Neutrophil (primary cell): ENCODE data around the gene FPR1.
"Not testable (repeated sequence)": the region's sequence is repeated elsewhere in the genome, so short reads cannot be mapped to it uniquely, and the experiment has no call there.

ENCODE experiments used
- H3K27ac ChIP-seq: fragments of 200-600 bp; sonication (generic); 2 replicates; pipeline ENCODE4 v1.5.1; 2016; ENCODE audit warnings: mild to moderate bottlenecking, moderate library complexity
- H3K27me3 ChIP-seq: fragments of 200-600 bp; sonication (generic); 2 replicates; pipeline ENCODE4 v1.6.0; 2016; ENCODE audit warnings: mild to moderate bottlenecking
- H3K36me3 ChIP-seq: fragments of 200-600 bp; sonication (generic); 2 replicates; pipeline ENCODE4 v1.5.1; 2017
- H3K4me1 ChIP-seq, 2 experiments: fragments of 200-600 bp in 1 of 2; sonication (generic) in 1 of 2; 1 replicate in 1 of 2; 2 replicates in 1 of 2; pipeline versions ENCODE4 v1.5.1 to v1.6.1; 2013 to 2016; ENCODE audit warnings: low read depth in 1 of 2, low read length in 1 of 2, mild to moderate bottlenecking in 1 of 2, moderate library complexity in 1 of 2; ENCODE audit not compliant: control insufficient read depth in 1 of 2, insufficient read depth in 1 of 2
- H3K4me3 ChIP-seq, 2 experiments: fragments of 200-600 bp in 1 of 2; sonication (generic) in 1 of 2; 1 replicate in 1 of 2; 2 replicates in 1 of 2; pipeline ENCODE4 v1.5.1; 2013 to 2016; ENCODE audit warnings: low read depth in 1 of 2, low read length in 1 of 2, mild to moderate bottlenecking in 1 of 2, moderate library complexity in 1 of 2
- H3K9me3 ChIP-seq: fragments of 200-600 bp; sonication (generic); 2 replicates; pipeline ENCODE4 v1.5.1; 2016
- TF ChIP-seq, protein P1 (sequence below): fragments of 200-600 bp; sonication (generic); IDR thresholded peaks from 2 replicates; pipeline ENCODE4 v1.5.1; 2016; ENCODE audit warnings: antibody characterized with exemption

FPR1 gene

DNA sequence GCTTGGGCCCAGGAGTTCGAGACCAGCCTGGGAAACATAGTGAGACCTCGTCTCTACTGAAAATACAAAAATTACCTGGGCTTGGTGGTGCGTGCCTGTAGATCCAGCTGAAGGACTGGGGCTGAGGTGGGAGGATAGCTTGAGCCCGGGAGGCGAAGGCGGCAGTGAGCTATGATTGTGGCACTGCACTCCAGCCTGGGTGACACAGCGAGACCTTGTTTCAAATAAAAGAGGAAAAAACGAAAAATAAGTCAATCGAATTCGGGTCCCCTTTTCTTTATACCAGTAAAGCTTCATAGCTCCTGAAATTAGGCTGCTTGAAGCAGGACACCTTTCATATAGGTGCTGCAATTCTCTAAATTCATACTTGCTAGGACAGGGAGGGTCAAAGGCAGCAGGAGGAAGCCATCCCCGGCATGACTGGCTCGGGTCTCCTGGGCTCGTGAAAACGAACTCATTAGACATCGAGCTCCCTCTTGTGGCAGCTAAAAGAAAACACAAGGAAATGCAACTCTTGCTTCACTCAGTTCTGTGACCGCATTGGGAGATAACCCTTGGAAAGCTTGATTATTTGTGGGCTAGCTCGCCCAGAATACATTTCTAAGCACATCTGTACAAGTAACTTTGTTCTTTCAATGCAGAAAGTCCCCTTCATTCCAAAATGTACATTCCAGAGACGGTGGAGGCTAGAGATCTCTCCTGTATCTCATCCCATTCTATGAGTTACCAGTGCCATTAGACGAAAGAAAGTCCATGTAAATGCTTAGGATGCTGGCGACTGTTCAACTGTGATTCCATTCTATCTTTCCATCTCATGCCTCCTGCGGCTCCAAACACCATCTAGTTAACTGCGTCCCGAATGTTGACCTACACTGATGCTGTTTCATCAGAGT is 26.1 kb upstream of the FPR1 start:
- Histone ChIP-seq H3K36me3 (no peaks in the 10 kb centered on the region), H3K4me1 (peaks cover 74 to 93% of the 10 kb centered on the region in 2 experiments)

DNA sequence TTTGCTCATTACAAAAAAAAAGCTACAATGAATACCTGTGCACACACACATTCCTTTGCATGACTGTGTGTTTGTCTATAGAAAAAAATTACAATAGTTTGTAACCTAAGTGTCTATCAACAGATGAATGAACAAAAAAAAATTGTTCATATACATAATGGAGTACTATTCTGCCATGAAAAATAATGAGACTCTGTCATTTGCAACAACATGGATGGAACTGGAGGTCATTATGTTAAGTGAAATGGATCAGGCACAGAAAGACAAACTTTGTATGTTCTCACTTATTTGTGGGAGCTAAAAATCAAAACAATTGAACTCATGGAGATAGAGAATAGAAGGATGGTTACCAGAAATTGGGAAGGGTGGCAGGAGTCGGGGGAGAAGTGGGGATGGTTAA is 24.9 kb upstream of the FPR1 start:
- H3K27me3 ChIP-seq, H3K9me3 ChIP-seq, H3K4me3 ChIP-seq, H3K36me3 ChIP-seq: not testable (repeated sequence)
- Histone ChIP-seq H3K27ac (peak overlapping the region; percentile 99), H3K4me1 (peaks cover 74 to 93% of the 10 kb centered on the region in 2 experiments)

More for the DNA sequence above, 26.1 kb upstream of the FPR1 start:
- Histone ChIP-seq H3K27me3 (no peaks in the 10 kb centered on the region), H3K4me3 (peak overlapping the region; percentile 12 to 37), H3K9me3 (peaks cover 4% of the 10 kb centered on the region), H3K27ac (peak overlapping the region; percentile 99)
- TF ChIP-seq, protein P1, sequence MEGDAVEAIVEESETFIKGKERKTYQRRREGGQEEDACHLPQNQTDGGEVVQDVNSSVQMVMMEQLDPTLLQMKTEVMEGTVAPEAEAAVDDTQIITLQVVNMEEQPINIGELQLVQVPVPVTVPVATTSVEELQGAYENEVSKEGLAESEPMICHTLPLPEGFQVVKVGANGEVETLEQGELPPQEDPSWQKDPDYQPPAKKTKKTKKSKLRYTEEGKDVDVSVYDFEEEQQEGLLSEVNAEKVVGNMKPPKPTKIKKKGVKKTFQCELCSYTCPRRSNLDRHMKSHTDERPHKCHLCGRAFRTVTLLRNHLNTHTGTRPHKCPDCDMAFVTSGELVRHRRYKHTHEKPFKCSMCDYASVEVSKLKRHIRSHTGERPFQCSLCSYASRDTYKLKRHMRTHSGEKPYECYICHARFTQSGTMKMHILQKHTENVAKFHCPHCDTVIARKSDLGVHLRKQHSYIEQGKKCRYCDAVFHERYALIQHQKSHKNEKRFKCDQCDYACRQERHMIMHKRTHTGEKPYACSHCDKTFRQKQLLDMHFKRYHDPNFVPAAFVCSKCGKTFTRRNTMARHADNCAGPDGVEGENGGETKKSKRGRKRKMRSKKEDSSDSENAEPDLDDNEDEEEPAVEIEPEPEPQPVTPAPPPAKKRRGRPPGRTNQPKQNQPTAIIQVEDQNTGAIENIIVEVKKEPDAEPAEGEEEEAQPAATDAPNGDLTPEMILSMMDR, result peak; percentile 91

DNA sequence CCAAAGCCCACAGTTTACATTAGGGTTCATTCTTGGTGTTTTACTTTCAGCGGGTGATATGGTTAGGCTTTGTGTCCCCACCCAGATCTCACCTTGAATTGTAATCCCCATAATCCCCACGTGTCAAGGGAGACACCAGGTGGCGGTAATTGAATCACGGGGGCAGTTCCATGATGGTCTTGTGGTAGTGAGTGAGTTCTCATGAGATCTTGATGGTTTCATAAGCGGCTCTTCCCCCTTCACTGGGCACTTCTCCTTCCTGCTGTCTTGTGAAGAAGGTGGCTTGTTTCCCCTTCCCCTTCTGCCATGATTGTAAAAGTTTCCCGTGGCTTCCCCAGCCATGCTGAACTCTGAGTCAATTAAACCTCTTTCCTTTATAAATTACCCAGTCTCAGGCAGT is 21.3 kb upstream of the FPR1 start:
- H3K4me3 ChIP-seq, result peak overlapping the region; percentile 35 to 46
- H3K27me3 ChIP-seq, result no peaks in the 10 kb centered on the region
- peaks cover 4% of the 10 kb centered on the region for H3K9me3 ChIP-seq
- TF ChIP-seq, protein P1, result peak; percentile 66
- H3K4me1 ChIP-seq, result peaks cover 92 to 100% of the 10 kb centered on the region in 2 experiments
- H3K27ac ChIP-seq, result peak overlapping the region; percentile 99
- peaks cover 25% of the 10 kb centered on the region for H3K36me3 ChIP-seq

DNA sequence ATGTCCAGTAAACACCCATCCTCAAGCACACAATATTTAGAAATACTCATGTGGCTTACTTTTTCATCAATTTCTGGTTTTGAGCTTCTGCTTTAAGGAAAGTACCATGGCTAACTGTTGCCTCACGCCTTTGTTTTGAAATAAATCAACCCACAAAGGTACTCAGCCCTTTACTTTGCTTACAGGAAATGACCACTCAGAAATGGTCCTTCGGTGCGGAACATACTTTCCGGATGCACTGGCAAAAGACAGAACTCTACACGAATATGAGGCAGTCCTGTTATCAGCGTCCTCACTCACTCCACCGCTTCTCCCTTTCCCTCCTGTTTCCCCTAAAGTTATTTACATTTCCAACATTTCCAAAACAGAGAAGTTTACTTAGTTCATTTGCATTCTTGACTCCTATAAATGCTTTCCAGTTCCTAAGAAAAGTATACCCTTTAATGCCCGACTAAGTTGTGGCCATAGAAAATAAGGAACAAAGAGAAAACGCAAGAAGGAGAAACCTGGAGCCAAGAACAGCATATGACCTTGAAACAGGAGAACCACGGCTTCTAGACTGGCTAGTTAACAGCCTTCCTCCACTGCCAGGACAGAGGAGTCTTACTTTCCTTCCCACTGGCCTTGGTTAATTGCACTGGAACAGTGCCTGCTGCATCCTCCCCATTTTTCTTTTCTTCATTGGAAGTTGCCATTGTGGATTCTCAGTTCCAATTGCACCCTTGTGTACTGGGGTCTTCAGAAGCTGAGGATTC is 19.9 kb upstream of the FPR1 start:
- Histone ChIP-seq H3K4me1 (peaks cover 94 to 100% of the 10 kb centered on the region in 2 experiments), H3K4me3 (peak overlapping the region; percentile 46 to 84), H3K9me3 (peaks cover 4% of the 10 kb centered on the region), H3K27me3 (no peaks in the 10 kb centered on the region), H3K36me3 (peaks cover 36% of the 10 kb centered on the region), H3K27ac (peak overlapping the region; percentile 99)
- TF ChIP-seq, protein P1, result peak; percentile 47

DNA sequence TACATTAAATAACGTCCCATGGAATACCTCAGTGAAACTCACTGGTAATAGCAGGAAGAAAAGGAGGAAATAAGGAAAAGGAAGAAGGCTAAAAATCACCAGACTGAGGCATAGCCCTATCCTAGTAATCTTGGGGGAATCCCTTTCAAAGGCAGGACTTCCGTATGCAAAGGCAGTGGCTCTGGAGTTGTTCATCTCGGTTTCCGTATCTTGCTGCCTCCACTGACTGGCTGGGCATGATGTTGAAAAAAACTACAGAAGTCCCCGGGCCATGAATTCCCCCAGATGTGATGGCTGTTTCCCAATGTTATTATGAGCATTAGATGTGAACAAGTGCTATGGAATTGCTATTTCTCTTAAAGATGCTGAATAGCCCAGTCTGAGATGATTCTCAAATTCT is 14.8 kb upstream of the FPR1 start:
- peak overlapping the region; percentile 65 to 84 for H3K4me3 ChIP-seq
- TF ChIP-seq, protein P1, result no peak
- peaks cover 56% of the 10 kb centered on the region for H3K36me3 ChIP-seq
- peaks cover 83 to 97% of the 10 kb centered on the region in 2 experiments for H3K4me1 ChIP-seq
- H3K9me3 ChIP-seq, result no peaks in the 10 kb centered on the region
- H3K27ac ChIP-seq, result peak overlapping the region; percentile 99
- no peaks in the 10 kb centered on the region for H3K27me3 ChIP-seq
